Nephron (organoid): ENCODE data around the gene CHCHD6.

Experiments
- H3K27ac Mint-ChIP-seq, 3 experiments: 2 replicates each; pipeline ENCODE4 v1.8.0; 2020; ENCODE audit warnings: mixed read lengths in 3 of 3, mild to moderate bottlenecking in 2 of 3, moderate library complexity in 1 of 3
- H3K27me3 Mint-ChIP-seq: 2 replicates; pipeline ENCODE4 v1.8.0; 2021; ENCODE audit warnings: low read depth, mild to moderate bottlenecking, moderate library complexity, mixed read lengths
- H3K36me3 Mint-ChIP-seq: 2 replicates; pipeline ENCODE4 v1.8.0; 2020; ENCODE audit warnings: low read depth, mixed read lengths
- H3K4me1 Mint-ChIP-seq: 2 replicates; pipeline ENCODE4 v1.8.0; 2020; ENCODE audit warnings: mixed read lengths
- H3K4me3 Mint-ChIP-seq, 3 experiments: 2 replicates each; pipeline ENCODE4 v1.8.0; 2020; ENCODE audit warnings: mild to moderate bottlenecking in 3 of 3, mixed read lengths in 3 of 3, moderate library complexity in 2 of 3
- H3K9me3 Mint-ChIP-seq: 2 replicates; pipeline ENCODE4 v1.8.0; 2020; ENCODE audit warnings: mixed read lengths
- TF ChIP-seq, protein P1 (sequence below), 3 experiments: fragments of 200-600 bp; sonication (generic); IDR thresholded peaks; one replicate each; pipeline ENCODE4 v1.5.0; 2021; ENCODE audit warnings: antibody characterized with exemption in 3 of 3; ENCODE audit not compliant: unreplicated experiment in 3 of 3

Gene CHCHD6

DNA sequence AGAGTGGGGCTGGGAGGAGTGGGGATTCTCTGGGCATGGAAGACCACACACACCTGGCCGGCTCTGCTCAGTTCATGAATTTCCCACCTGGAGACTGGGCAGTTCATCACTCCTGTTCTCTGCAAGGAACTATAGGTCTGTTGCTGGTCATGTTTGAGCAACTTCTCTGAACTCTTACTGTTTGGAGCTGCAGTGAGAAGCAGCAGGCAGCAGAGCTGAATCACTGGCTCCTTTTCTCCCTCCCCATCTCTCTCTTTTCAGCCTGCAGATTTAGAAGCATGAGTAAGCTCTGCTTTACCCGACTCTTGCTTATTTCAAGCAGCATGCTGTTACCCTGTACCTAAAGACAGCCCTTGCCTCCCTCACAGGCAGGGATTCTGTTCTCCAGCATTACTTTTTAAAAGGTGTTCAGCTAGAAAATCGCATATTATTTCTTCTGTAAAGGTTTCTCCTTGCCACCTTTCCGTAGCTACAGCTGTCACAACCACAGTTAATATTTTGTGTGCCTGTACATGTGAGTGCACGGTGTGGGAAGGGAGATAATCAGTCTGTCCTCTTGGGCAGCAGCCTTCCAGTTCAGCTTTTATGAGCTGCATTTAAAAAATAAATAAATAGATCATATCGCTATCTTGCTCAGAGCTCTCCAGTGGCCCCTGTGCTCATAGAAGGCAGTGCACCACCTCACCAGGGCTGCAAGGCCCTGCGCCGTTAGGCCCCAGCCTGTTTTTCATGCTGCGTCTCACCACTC, 131.6 kb downstream of the CHCHD6 start:
- Mint-ChIP-seq H3K9me3 (peaks cover 2% of the 10 kb centered on the region), H3K4me3 (no peak overlapping the region), H3K36me3 (no peaks in the 10 kb centered on the region), H3K27ac (no peak overlapping the region), H3K27me3 (no peaks in the 10 kb centered on the region), H3K4me1 (no peaks in the 10 kb centered on the region)
- TF ChIP-seq, protein P1, sequence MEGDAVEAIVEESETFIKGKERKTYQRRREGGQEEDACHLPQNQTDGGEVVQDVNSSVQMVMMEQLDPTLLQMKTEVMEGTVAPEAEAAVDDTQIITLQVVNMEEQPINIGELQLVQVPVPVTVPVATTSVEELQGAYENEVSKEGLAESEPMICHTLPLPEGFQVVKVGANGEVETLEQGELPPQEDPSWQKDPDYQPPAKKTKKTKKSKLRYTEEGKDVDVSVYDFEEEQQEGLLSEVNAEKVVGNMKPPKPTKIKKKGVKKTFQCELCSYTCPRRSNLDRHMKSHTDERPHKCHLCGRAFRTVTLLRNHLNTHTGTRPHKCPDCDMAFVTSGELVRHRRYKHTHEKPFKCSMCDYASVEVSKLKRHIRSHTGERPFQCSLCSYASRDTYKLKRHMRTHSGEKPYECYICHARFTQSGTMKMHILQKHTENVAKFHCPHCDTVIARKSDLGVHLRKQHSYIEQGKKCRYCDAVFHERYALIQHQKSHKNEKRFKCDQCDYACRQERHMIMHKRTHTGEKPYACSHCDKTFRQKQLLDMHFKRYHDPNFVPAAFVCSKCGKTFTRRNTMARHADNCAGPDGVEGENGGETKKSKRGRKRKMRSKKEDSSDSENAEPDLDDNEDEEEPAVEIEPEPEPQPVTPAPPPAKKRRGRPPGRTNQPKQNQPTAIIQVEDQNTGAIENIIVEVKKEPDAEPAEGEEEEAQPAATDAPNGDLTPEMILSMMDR (IDR thresholded peaks at IDR 0.05; ENCODE audit: unreplicated experiment in 3 of 3) = peak in 2 of 3 experiments; percentile 11 to 21

DNA sequence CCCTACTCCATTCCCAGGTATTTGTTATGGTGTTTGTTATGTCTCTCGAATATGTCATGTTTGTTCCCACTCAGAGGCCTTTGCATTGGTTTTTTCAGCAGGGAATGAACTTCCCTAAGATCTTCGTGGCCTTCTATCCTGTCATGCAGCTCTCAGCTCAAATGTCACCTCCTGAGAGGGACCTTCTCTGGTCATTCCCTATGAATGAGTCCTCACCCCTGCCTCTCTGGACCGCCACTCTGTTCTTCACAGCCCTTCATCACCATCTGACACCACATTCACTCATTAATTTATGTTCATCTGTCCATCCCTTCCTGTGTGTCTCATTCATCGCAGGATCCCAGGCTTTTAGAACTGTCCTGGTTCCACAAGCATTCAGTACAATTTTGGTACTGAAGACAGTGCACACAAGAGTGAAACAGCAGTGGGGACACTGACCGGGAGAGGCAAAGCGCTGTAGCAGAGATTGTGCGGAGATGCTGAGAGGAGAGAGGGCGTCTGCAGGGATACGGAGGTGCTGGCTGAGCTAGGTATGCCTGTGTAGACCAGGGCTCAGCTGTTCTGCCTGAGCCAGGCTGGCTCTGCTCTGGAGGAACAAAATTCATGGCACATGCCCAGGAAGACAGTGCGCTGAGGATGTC, 132.3 kb downstream of the CHCHD6 start:
- no peak overlapping the region for H3K4me3 Mint-ChIP-seq
- no peaks in the 10 kb centered on the region for H3K4me1 Mint-ChIP-seq
- TF ChIP-seq, protein P1 (IDR thresholded peaks at IDR 0.05; ENCODE audit: unreplicated experiment in 3 of 3) = no peak
- no peaks in the 10 kb centered on the region for H3K27me3 Mint-ChIP-seq
- H3K9me3 Mint-ChIP-seq = peaks cover 2% of the 10 kb centered on the region
- no peaks in the 10 kb centered on the region for H3K36me3 Mint-ChIP-seq
- H3K27ac Mint-ChIP-seq = no peak overlapping the region

- no peak overlapping the region for H3K4me3 Mint-ChIP-seq
- H3K36me3 Mint-ChIP-seq = no peaks in the 10 kb centered on the region
- TF ChIP-seq, protein P1 (IDR thresholded peaks at IDR 0.05; ENCODE audit: unreplicated experiment in 3 of 3) = no peak
- peaks cover 2% of the 10 kb centered on the region for H3K9me3 Mint-ChIP-seq
- no peaks in the 10 kb centered on the region for H3K4me1 Mint-ChIP-seq
- H3K27ac Mint-ChIP-seq = no peak overlapping the region
- no peaks in the 10 kb centered on the region for H3K27me3 Mint-ChIP-seq
Observed at GRCh38 chr3:126837773-126838172, 133.7 kb downstream of the CHCHD6 start.

GRCh38 chr3:126845920-126846715, 142.1 kb downstream of the CHCHD6 start:
- no peaks in the 10 kb centered on the region for H3K9me3 Mint-ChIP-seq
- peaks cover 19% of the 10 kb centered on the region for H3K4me1 Mint-ChIP-seq
- no peaks in the 10 kb centered on the region for H3K27me3 Mint-ChIP-seq
- H3K27ac Mint-ChIP-seq = no peak overlapping the region
- no peaks in the 10 kb centered on the region for H3K36me3 Mint-ChIP-seq
- TF ChIP-seq, protein P1 (IDR thresholded peaks at IDR 0.05; ENCODE audit: unreplicated experiment in 3 of 3) = no peak
- no peak overlapping the region for H3K4me3 Mint-ChIP-seq

DNA sequence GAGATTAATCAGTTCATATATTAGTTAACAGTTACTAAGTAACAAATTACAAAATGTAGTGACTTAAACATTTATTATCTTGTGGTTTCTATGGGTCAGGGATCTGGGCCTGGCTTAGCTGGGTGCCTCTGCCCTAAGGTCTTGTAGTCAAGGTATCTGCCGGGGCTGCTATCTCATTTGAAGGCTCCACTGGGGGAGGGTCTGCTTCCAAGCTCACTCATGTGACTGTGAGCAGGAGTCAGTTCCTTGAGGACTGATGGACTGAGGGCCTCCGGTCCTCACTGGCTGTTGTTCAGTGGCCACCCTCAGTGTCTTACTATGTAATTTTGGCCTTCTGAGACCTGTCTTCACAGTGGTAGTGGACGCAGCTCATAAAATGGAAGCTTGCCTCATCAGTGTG, 143.0 kb downstream of the CHCHD6 start:
- Mint-ChIP-seq H3K4me1 (peaks cover 20% of the 10 kb centered on the region), H3K36me3 (no peaks in the 10 kb centered on the region), H3K9me3 (no peaks in the 10 kb centered on the region), H3K27ac (no peak overlapping the region), H3K4me3 (no peak overlapping the region), H3K27me3 (no peaks in the 10 kb centered on the region)
- TF ChIP-seq, protein P1 (IDR thresholded peaks at IDR 0.05; ENCODE audit: unreplicated experiment in 3 of 3) = no peak
